Body of pancreas (tissue), 4 donors: ENCODE measurements around the gene IRS4.

Source experiments
- POLR2A ChIP-seq, 3 donors: fragments of 450-650 bp; IDR thresholded peaks; one replicate each; pipeline ENCODE4 v1.6.1; 2016; ENCODE audit warnings: antibody characterized with exemption in 3 of 3, mild to moderate bottlenecking in 2 of 3
- TF ChIP-seq, protein P1 (sequence below), 7 experiments: fragments of 450-650 bp in 4 of 7; fragments of 200-600 bp in 3 of 7; sonication (generic) in 3 of 7; IDR thresholded peaks; one replicate each; pipeline ENCODE4 v1.5.1; 2016 to 2019; ENCODE audit warnings: antibody characterized with exemption in 7 of 7

GRCh38 chrX:108772549-108772948, 36.2 kb upstream of the IRS4 start:
- TF ChIP-seq, protein P1, sequence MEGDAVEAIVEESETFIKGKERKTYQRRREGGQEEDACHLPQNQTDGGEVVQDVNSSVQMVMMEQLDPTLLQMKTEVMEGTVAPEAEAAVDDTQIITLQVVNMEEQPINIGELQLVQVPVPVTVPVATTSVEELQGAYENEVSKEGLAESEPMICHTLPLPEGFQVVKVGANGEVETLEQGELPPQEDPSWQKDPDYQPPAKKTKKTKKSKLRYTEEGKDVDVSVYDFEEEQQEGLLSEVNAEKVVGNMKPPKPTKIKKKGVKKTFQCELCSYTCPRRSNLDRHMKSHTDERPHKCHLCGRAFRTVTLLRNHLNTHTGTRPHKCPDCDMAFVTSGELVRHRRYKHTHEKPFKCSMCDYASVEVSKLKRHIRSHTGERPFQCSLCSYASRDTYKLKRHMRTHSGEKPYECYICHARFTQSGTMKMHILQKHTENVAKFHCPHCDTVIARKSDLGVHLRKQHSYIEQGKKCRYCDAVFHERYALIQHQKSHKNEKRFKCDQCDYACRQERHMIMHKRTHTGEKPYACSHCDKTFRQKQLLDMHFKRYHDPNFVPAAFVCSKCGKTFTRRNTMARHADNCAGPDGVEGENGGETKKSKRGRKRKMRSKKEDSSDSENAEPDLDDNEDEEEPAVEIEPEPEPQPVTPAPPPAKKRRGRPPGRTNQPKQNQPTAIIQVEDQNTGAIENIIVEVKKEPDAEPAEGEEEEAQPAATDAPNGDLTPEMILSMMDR (IDR thresholded peaks at IDR 0.05) = no peak
- TF ChIP-seq POLR2A (IDR thresholded peaks at IDR 0.05) = no peak
